ENCODE results near the gene COL15A1. TPM values are rescaled to one million over a fixed set of nuclear protein-coding genes. Genes with fewer than 3 reads are reported as not detected.

COL15A1 gene
- total and polyA plus RNA-seq, 2 donors (not counting 1 experiment from before 2014, with no cell fraction given): not detected

GRCh38 chr9:98999152-98999525, 55.4 kb downstream of the COL15A1 start:
- no peaks in the 10 kb centered on the region for H3K27me3 Mint-ChIP-seq
- Histone ChIP-seq H4K20me1 (ENCODE audit: control insufficient read depth, insufficient read depth, low read length, poor library complexity, severe bottlenecking) (no peaks in the 10 kb centered on the region), H3K9me3 (ENCODE audit: control extremely low read depth in 1 of 3, control insufficient read depth in 2 of 3, insufficient read depth in 1 of 3, low read length in 2 of 3) (no peaks in the 10 kb centered on the region), H3K79me2 (ENCODE audit: control insufficient read depth, insufficient read depth, low read length) (no peaks in the 10 kb centered on the region), H3K36me3 (replicated peaks in 1 of 2; ENCODE audit: control extremely low read depth in 1 of 2, control insufficient read depth in 1 of 2, extremely low read depth in 1 of 2, insufficient read depth in 2 of 2, low read length in 1 of 2) (no peaks in the 10 kb centered on the region), H3K27ac (ENCODE audit: low read length in 2 of 2) (no peak overlapping the region), H3K4me1 (ENCODE audit: control insufficient read depth in 2 of 2, insufficient read depth in 2 of 2, low read length in 2 of 2) (peaks cover 0 to 12% of the 10 kb centered on the region in 2 donors), H3K4me2 (replicated peaks; ENCODE audit: low read depth, low read length, poor library complexity, severe bottlenecking) (no peak overlapping the region), H3K9ac (ENCODE audit: low read length) (no peak overlapping the region), H3K27me3 (replicated peaks in 1 of 4; ENCODE audit: control extremely low read depth in 1 of 4, control insufficient read depth in 3 of 4, insufficient read depth in 4 of 4, low read length in 3 of 4) (peaks cover 0 to 9% (median 0%) of the 10 kb centered on the region in 4 experiments), H3K4me3 (ENCODE audit: control extremely low read depth in 1 of 5, extremely low read depth in 1 of 5, insufficient read depth in 1 of 5, low read depth in 2 of 5, low read length in 4 of 5) (no peak overlapping the region), H2AFZ (ENCODE audit: insufficient read depth, low read depth, low read length, poor library complexity, severe bottlenecking) (no peak overlapping the region)
- DNase-seq: no peak
- TF ChIP-seq EZH2 (IDR thresholded peaks at IDR 0.05; ENCODE audit: borderline replicate concordance, insufficient read depth, low read depth, low read length, poor library complexity, severe bottlenecking) (no peak), CTCF (IDR thresholded peaks at IDR 0.05) (peak; percentile 61)
- H3K9me3 Mint-ChIP-seq (ENCODE audit: insufficient read depth): no peaks in the 10 kb centered on the region
- peaks cover 10% of the 10 kb centered on the region for H3K4me1 Mint-ChIP-seq
- intact Hi-C loops (cut with micrococcal nuclease): loop anchor here (5.0 kb wide), 1 partner anchor 682 kb away; no protein-coding TSS in a partner anchor
- ChIA-PET POLR2A (interaction anchor here (0.7 kb wide), 1 partner anchor 133 kb away, joined by 9 read pairs; no protein-coding TSS in a partner anchor), CTCF (interaction anchor here (0.6 to 11.5 kb wide), 18 partner anchors 9 to 190 kb away, joined by 3 to 439 read pairs (median 5); partner anchors contain the start of gene TGFBR1)
- no peak overlapping the region for H3K27ac Mint-ChIP-seq
- WGBS (ENCODE audit: insufficient coverage): 80% methylated on average over 6 of the region's 6 CpGs
- no peak overlapping the region for H3K4me3 Mint-ChIP-seq
- ATAC-seq (ENCODE audit: low read depth): no peak
